GM10266 (cell line): Measurements from ENCODE around the gene EIF3D.

Experiments
- DNase-seq: peaks from one replicate; pipeline ENCODE4 v3.0.0; 2012; ENCODE audit errors: extremely low spot score
- CTCF ChIP-seq: IDR thresholded peaks from 2 replicates; pipeline ENCODE4 v1.5.1; 2012; ENCODE audit warnings: mild to moderate bottlenecking, low read depth; ENCODE audit not compliant: control insufficient read depth, insufficient read depth; ENCODE audit errors: missing control alignments

EIF3D gene

GRCh38 chr22:36563444-36563843, 34.5 kb upstream of the EIF3D start:
- TF ChIP-seq CTCF = no peak
- no peak for DNase-seq

- TF ChIP-seq CTCF = no peak
- DNase-seq = no peak
These were observed 34.0 kb upstream of the EIF3D start for GRCh38 chr22:36563001-36563400.

GRCh38 chr22:36562261-36562835, 33.4 kb upstream of the EIF3D start:
- no peak for DNase-seq
- no peak for TF ChIP-seq CTCF

- DNase-seq = no peak
- TF ChIP-seq CTCF = no peak
These were observed 32.4 kb upstream of the EIF3D start for GRCh38 chr22:36561291-36561811.

GRCh38 chr22:36560001-36560400, 31.0 kb upstream of the EIF3D start:
- no peak for DNase-seq
- TF ChIP-seq CTCF = no peak

GRCh38 chr22:36554098-36554497, 25.1 kb upstream of the EIF3D start:
- no peak for DNase-seq
- no peak for TF ChIP-seq CTCF

- no peak for DNase-seq
- no peak for TF ChIP-seq CTCF
These were observed 23.3 kb upstream of the EIF3D start for GRCh38 chr22:36552289-36552688.
